IPS-NIHi11 (cell line): ENCODE results near the gene RASSF5.
"Not testable (repeated sequence)": the region's sequence is repeated elsewhere in the genome, so short reads cannot be mapped to it uniquely, and the experiment has no call there.

Experiments
- DNase-seq: peaks from one replicate; pipeline ENCODE4 v3.0.0; 2012; ENCODE audit warnings: mixed read lengths, low spot score

Gene RASSF5

GRCh38 chr1:206588492-206588891 is 81.2 kb downstream of the RASSF5 start:
- DNase-seq = no peak

GRCh38 chr1:206589206-206589605 is 81.9 kb downstream of the RASSF5 start:
- no peak for DNase-seq

DNA sequence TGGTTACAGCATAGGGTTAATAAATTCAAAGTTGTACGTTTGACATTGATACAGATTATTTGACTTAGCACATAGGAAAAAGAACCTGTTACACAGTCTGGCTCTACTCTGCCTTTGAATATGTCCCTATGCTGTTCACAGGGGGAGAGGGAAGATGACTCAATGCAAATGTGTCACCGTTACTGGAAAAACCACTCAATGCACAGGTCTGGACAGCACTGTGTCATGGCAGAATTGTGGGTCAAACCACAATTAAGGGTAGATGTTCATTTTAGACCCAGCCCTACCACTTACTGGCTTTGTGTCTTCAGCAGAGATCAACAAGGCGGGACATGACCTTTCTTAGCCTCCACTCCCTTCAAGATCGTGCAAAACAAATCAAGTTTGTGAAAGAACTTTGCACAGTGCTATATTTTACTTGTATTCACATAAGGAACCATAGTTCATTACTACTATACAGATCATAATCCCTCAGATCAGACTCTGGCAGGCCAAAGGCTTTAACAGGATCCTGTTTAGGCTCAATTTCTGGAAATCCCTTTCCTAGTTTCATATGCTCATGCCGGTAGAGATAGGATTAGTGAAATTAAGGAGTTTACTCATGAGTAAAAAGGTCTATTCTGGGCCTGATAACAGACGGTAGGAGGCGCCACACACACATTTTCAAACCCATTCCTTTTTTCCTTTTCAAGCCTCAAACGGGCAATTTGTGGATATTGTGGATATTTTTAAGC is 82.9 kb downstream of the RASSF5 start:
- peak; percentile 35 for DNase-seq

- DNase-seq = no peak
Observed at GRCh38 chr1:206591226-206591625, 83.9 kb downstream of the RASSF5 start.

- DNase-seq = no peak
Observed at GRCh38 chr1:206591696-206592095, 84.4 kb downstream of the RASSF5 start.

DNA sequence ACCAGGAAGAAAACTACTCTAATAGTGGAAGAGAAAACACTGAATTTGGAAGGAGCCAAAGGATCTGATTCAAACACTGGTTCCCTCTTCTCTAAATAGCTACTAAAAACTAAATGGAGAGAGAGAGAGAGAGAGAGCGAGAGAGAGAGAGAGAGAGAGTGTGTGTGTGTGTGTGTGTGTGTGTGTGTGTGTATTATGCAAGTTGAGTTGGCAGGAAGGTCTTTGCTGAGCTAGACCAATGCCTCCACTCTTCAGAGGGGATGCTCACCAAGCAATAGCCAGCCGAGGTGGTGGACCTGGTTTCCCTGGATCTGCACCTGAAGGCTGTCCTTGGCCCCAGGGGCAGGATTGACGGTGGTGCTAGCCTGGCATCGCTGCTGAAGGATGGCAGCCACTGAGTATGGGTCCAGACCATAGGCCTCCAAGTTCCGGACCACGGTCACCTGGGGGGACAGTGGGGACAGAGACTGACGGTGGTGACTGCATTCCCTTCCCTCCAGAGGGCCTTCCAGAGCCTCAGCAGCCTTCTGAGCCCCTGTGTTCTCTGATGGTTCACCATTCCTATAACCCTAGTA is 86.1 kb downstream of the RASSF5 start:
- DNase-seq = no peak

GRCh38 chr1:206595581-206596318 is 88.4 kb downstream of the RASSF5 start:
- DNase-seq = no peak

- DNase-seq = no peak
Observed at GRCh38 chr1:206596319-206596666, 89.0 kb downstream of the RASSF5 start.

GRCh38 chr1:206600527-206600926 is 93.2 kb downstream of the RASSF5 start:
- DNase-seq = no peak

GRCh38 chr1:206604861-206605260 is 97.5 kb downstream of the RASSF5 start:
- DNase-seq = no peak

- DNase-seq = peak; percentile 47
Observed at GRCh38 chr1:206606867-206607266, 99.5 kb downstream of the RASSF5 start.

GRCh38 chr1:206608108-206608698 is 100.9 kb downstream of the RASSF5 start:
- peak; percentile 59 for DNase-seq

DNA sequence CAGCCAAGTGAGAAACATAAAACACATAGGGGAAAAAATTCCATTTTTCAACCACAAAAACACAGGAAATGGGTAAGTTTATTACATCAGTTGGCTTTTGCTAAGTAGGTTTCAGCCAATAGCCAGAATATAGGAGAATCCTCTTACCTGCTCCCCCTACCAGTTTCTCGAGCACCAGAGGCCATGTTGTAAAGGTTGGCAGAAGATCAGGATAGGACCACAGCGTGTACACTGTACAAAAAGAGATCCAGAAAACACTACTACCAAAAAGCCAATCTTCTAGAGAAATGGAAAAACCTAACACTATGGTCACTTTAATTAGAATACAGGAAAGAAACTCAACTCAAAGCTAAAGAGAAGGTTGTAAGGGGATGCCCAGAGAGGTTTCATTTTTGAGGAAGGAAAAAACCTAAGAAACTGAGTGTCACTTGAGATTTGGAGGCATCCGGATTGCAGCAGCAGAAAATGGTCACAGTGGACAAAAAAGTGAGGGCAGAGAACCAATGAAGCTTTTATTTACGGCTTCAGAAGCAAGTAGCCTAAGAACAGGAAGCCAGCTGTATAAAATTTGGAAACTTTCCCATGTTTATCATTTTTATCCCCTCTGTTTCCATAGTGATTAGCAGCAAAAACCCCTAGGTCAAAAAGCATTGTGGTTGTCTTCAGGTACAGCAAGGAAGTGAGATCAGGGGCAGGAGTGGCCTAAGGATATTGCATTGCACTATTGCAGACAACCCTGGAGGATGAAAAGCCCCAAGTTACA is 102.1 kb downstream of the RASSF5 start:
- no peak for DNase-seq

DNA sequence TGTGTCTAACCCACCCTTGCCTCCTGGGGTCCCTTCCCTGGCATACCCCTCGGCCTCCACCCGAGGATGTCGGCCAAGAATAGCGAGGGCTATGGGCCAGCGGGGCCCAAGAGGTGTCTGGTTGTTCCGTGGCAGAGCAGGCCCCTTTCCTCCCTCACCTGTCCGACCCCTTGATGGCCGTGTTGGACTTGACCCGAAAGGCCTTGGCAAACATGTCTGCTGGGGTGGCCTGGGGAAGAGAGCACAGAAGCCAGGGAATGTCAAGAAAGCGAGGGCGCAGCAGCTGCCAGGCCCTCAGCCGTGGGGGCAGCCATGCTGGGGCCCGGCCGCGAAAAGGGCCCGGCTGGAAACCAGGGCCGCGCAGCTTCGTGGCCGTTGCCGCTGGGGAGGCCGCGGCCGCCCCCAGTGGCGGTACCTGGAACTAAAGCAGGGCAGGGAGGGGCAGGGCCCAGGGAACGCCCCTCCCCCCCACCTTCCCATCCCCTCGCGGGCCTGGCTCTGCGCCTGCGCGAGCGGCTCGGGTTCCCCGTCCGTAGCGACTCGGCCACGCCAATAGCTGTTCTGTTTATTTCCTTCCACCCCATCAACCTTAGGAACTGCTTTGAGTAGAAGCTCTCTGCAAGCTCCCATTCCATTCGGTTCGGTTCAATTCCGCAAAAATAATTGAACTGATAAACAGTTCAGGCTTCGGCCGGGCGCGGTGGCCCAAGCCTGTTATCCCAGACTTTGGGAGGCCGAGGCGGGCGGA is 105.0 kb downstream of the RASSF5 start, which contains the start of gene EIF2D:
Gene EIF2D, minus strand, starts transcription at position 337 of the 748 bp plus-strand sequence. Its CDS starts 123 bp downstream, at position 214.
- DNase-seq = peak; percentile 100

GRCh38 chr1:206626396-206626795 is 119.1 kb downstream of the RASSF5 start:
- not testable (repeated sequence) for DNase-seq

DNA sequence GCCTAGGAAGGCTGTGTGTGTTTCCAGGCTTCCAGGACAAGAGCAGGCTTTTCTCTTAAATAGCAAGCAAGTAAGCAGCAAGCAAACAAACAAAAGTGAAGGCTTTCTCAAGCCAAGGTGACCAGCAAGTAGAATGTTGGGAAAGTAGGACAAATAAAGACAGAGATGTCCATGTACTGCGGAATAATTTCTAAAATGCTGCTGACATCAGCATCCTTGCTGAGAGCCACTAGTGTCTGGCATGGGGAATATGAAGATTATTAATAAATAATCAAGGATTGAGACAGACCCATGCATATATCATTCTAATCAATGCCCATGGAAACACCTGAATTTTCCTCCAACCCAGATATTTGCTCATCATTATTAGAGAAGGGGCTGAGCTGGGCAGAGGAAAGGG is 121.6 kb downstream of the RASSF5 start:
- DNase-seq = no peak

GRCh38 chr1:206631085-206631509 is 123.8 kb downstream of the RASSF5 start:
- peak; percentile 92 for DNase-seq

GRCh38 chr1:206633708-206634121 is 126.4 kb downstream of the RASSF5 start:
- DNase-seq = no peak

GRCh38 chr1:206634365-206635079 is 127.2 kb downstream of the RASSF5 start:
- peak; percentile 69 for DNase-seq
